Esophagus squamous epithelium (tissue), 5 donors: Measurements from ENCODE around the gene NCKAP5. TPM values are rescaled to one million over a fixed set of nuclear protein-coding genes. Genes with fewer than 3 reads are reported as not detected.

Experiments
- DNase-seq: peaks from one replicate; lab custom pipeline; 2025; lab: John Stamatoyannopoulos, UW
- H3K27ac ChIP-seq, 4 donors: fragments of 200-600 bp; sonication (generic); one replicate each; pipeline ENCODE4 v1.5.1; 2016 to 2019; ENCODE audit warnings: mild to moderate bottlenecking in 1 of 4
- H3K27me3 ChIP-seq, 4 donors: fragments of 200-600 bp; sonication (generic); 1 replicate in 3 of 4; 2 replicates in 1 of 4; pipeline versions ENCODE4 v1.5.1 to v1.6.0; 2017 to 2021; ENCODE audit warnings: antibody characterized with exemption in 1 of 4
- H3K36me3 ChIP-seq, 3 donors: fragments of 200-600 bp; sonication (generic); one replicate each; pipeline ENCODE4 v1.5.1; 2016 to 2019
- H3K4me1 ChIP-seq, 3 donors: fragments of 200-600 bp; sonication (generic); one replicate each; pipeline ENCODE4 v1.5.1; 2017 to 2019
- H3K4me3 ChIP-seq, 4 donors: fragments of 200-600 bp; sonication (generic); 1 replicate in 3 of 4; 2 replicates in 1 of 4; pipeline ENCODE4 v1.5.1; 2016 to 2019; ENCODE audit warnings: mild to moderate bottlenecking in 2 of 4, moderate library complexity in 1 of 4
- H3K9me3 ChIP-seq, 3 donors: fragments of 200-600 bp; sonication (generic); one replicate each; pipeline ENCODE4 v1.5.1; 2016 to 2019
- POLR2A ChIP-seq, 4 donors: fragments of 450-650 bp; IDR thresholded peaks; one replicate each; pipeline ENCODE4 v1.6.1; 2017; ENCODE audit warnings: antibody characterized with exemption in 4 of 4, mild to moderate bottlenecking in 4 of 4, moderate library complexity in 3 of 4
- WGBS, 2 donors: methylation state at CpG; one replicate each; pipeline ENCODE4 v1.1.5; 2018; 5-methylcytosine and 5-hydroxymethylcytosine counted together
- intact Hi-C: fragments of 100-400 bp; cut with DNase I; formaldehyde crosslinking; loops from one replicate; pipeline ENCODE4 v1.15.0; 2022
- total RNA-seq, 4 donors: library from RNA; depleted of rRNA; stranded (reverse); fragments of >200 nt; gene quantifications; one replicate each; pipeline ENCODE4 v1.1.0, GENCODE V29; 2016
- TF ChIP-seq, protein P1 (sequence below), 6 experiments: fragments of 450-650 bp in 4 of 6; fragments of 200-600 bp in 2 of 6; sonication (generic) in 2 of 6; IDR thresholded peaks; one replicate each; pipeline ENCODE4 v1.5.1; 2016 to 2019; ENCODE audit warnings: antibody characterized with exemption in 6 of 6, mild to moderate bottlenecking in 4 of 6, moderate library complexity in 4 of 6
- donor health status: DM: yes; HTN: yes; CAD: no.

NCKAP5 gene
- total RNA-seq, 4 donors from 2014 or later = 4.5 to 6.9 (median 5.3) TPM

DNA sequence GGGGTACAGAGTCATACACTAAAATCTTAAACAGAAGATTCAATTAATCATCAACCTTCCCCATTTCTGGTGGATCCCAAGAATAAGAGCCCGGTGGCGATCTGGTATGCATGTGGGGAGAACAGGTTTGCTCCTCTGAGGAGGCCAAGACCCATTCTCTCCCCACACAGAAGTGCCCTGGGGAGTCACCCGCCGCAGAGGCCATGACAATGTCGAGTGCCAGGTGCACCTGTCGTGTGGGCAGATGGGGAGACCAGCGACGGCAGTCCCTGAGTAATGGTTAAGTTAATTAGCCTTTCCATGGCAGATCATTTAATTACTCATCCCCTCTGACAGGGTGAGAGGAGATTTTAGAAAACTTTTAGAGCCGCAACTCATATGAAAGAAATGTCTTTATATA lies 345.0 kb downstream of the NCKAP5 start:
- no peak overlapping the region for H3K4me3 ChIP-seq
- H3K27me3 ChIP-seq = no peaks in the 10 kb centered on the region
- no peak for DNase-seq
- TF ChIP-seq POLR2A (IDR thresholded peaks at IDR 0.05) = no peak
- TF ChIP-seq, protein P1, sequence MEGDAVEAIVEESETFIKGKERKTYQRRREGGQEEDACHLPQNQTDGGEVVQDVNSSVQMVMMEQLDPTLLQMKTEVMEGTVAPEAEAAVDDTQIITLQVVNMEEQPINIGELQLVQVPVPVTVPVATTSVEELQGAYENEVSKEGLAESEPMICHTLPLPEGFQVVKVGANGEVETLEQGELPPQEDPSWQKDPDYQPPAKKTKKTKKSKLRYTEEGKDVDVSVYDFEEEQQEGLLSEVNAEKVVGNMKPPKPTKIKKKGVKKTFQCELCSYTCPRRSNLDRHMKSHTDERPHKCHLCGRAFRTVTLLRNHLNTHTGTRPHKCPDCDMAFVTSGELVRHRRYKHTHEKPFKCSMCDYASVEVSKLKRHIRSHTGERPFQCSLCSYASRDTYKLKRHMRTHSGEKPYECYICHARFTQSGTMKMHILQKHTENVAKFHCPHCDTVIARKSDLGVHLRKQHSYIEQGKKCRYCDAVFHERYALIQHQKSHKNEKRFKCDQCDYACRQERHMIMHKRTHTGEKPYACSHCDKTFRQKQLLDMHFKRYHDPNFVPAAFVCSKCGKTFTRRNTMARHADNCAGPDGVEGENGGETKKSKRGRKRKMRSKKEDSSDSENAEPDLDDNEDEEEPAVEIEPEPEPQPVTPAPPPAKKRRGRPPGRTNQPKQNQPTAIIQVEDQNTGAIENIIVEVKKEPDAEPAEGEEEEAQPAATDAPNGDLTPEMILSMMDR (IDR thresholded peaks at IDR 0.05) = no peak
- no peaks in the 10 kb centered on the region for H3K36me3 ChIP-seq
- no peaks in the 10 kb centered on the region for H3K9me3 ChIP-seq
- no peaks in the 10 kb centered on the region for H3K4me1 ChIP-seq
- 89 to 96% methylated on average over 9 of the region's 9 CpGs for WGBS, 2 donors
- intact Hi-C loops = no loop called here
- no peak overlapping the region for H3K27ac ChIP-seq

DNA sequence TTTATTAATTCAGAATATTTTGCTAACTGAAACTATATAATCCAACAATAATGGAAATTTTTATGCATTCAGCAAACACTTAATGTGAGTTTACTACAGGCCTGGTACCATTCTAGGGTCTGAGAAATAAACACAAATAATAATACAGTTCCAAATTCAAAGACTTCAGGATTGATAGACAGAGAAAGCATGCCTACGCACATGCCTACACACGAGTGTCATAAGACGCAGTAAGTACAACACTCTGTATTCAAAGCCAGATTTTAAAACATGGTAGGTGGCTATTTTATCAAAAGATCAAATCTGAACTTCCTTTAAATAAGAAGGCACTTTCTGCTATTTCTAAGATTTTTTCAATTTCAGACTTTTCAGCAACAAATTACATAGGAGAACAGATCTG lies 346.9 kb downstream of the NCKAP5 start:
- no peak overlapping the region for H3K4me3 ChIP-seq
- TF ChIP-seq, protein P1 (IDR thresholded peaks at IDR 0.05) = no peak
- 90 to 91% methylated on average over 3 of the region's 3 CpGs for WGBS, 2 donors
- H3K9me3 ChIP-seq = no peaks in the 10 kb centered on the region
- H3K27ac ChIP-seq = no peak overlapping the region
- intact Hi-C loops = no loop called here
- no peaks in the 10 kb centered on the region for H3K36me3 ChIP-seq
- no peaks in the 10 kb centered on the region for H3K27me3 ChIP-seq
- DNase-seq = no peak
- no peaks in the 10 kb centered on the region for H3K4me1 ChIP-seq

DNA sequence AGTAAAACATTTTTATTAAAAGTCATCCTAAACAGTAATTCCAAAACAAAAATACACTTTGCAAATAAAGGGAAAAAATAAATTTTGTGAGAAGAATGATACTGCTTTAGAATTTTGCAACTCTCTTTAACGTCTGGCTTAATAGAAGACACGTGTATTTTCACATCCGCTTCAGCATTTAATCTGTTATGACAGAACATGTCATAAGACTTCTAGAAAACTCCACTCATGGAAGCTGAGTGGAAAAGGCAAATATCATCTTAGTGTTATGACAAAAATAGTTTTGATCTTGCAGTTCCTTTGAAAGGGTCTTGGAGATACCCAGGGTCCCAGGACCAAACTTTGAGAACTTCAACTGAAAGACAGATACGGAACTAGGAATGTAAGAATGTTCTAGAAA lies 350.1 kb downstream of the NCKAP5 start:
- WGBS, 2 donors = 81% methylated on average over 4 of the region's 4 CpGs
- Histone ChIP-seq H3K4me3 (no peak overlapping the region), H3K9me3 (no peaks in the 10 kb centered on the region), H3K27ac (no peak overlapping the region), H3K27me3 (no peaks in the 10 kb centered on the region), H3K36me3 (no peaks in the 10 kb centered on the region), H3K4me1 (no peaks in the 10 kb centered on the region)
- TF ChIP-seq, protein P1 (IDR thresholded peaks at IDR 0.05) = no peak
- no peak for TF ChIP-seq POLR2A (IDR thresholded peaks at IDR 0.05)
- no peak for DNase-seq
- intact Hi-C loops = no loop called here

DNA sequence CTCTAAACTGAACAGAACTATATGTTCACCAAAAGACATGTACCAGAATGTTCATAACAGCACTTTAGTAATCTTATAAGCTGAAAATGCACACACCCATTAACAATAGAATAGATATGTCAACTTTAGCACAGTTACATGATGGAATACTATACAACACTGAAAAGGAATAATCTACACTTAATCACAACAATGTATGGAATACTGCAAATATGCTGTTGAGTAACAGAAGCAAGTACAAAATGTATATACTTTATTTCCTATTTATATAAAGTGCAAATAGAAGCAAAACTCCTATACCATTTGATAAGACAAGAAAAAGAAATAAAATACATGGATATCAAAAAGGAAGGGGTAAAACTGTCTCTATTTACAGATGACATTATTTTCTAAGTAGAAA lies 352.8 kb downstream of the NCKAP5 start:
- Histone ChIP-seq H3K27ac (no peak overlapping the region), H3K4me1 (no peaks in the 10 kb centered on the region), H3K9me3 (no peaks in the 10 kb centered on the region), H3K4me3 (no peak overlapping the region), H3K36me3 (no peaks in the 10 kb centered on the region), H3K27me3 (no peaks in the 10 kb centered on the region)
- TF ChIP-seq, protein P1 (IDR thresholded peaks at IDR 0.05) = no peak
- no peak for TF ChIP-seq POLR2A (IDR thresholded peaks at IDR 0.05)
- no peak for DNase-seq
- intact Hi-C loops = no loop called here

DNA sequence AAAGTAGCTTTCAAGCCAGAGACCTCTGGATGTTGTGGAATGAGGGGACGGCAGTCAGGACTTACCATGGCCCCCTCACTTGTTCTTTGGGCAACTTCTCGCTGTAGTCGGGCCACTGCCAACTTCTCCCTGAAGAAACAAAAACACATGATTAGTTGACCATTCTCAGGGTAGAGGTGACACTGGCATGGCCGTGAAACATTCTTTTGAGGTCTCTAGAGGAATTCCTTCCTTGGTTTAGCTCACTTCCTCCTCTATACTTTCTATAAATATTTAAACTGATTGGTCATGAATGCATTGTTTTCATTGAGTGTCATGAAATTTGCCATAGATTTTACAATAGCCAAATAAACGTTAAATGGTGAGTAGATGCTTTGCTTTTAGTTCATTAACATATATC lies 354.6 kb downstream of the NCKAP5 start:
- no peak for DNase-seq
- 73 to 77% methylated on average over 5 of the region's 5 CpGs for WGBS, 2 donors
- Histone ChIP-seq H3K27me3 (no peaks in the 10 kb centered on the region), H3K27ac (no peak overlapping the region), H3K4me3 (no peak overlapping the region), H3K36me3 (no peaks in the 10 kb centered on the region), H3K9me3 (no peaks in the 10 kb centered on the region), H3K4me1 (no peaks in the 10 kb centered on the region)
- intact Hi-C loops = no loop called here
- TF ChIP-seq, protein P1 (IDR thresholded peaks at IDR 0.05) = no peak
- TF ChIP-seq POLR2A (IDR thresholded peaks at IDR 0.05) = no peak
